Kasumi-1 (cell line): ENCODE measurements around the gene ENTHD1.

Source experiments
- DNase-seq, 2 experiments: peaks; one replicate each; lab custom pipeline; 2025; lab: John Stamatoyannopoulos, UW

ENTHD1 gene

DNA sequence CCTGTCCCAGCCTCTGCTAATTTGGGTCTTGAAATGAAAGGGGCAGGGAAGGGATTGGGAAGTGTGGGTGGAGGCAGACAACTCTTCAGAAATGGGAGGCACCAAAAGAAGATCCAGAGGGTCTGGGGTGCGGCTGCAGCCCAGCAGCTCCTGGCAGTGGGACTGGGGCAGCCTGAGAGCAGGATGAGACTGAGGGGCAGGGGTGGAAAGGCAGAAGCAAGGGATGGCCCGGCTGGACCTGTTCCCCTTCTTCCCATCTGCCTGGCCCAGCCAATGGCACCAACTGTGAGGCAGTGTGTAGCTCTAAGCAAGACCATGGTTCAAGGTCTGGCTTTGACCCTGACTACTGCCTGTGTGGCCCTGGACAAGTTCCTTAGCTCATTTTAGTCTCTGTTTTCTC, 160.4 kb downstream of the ENTHD1 start:
- DNase-seq = no peak

DNA sequence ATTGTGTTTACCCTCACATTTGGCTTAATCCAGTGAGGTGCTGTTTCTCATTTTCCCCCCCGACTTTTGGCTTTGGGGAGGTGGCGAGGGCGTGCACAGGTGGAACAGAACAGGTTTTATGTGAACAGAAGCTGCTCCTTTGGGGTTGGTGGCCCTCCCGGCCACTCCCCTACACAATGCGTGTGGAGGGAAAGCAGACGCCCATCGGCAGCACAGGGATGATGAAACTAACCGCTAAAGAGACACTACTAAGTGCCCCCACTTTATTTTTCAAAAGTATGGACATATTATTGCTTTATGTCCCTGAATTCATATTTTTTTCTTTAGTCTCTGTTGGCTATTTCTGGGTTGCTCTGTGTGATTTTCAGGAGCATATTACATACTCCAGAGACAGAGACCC, 160.9 kb downstream of the ENTHD1 start:
- DNase-seq = no peak

DNA sequence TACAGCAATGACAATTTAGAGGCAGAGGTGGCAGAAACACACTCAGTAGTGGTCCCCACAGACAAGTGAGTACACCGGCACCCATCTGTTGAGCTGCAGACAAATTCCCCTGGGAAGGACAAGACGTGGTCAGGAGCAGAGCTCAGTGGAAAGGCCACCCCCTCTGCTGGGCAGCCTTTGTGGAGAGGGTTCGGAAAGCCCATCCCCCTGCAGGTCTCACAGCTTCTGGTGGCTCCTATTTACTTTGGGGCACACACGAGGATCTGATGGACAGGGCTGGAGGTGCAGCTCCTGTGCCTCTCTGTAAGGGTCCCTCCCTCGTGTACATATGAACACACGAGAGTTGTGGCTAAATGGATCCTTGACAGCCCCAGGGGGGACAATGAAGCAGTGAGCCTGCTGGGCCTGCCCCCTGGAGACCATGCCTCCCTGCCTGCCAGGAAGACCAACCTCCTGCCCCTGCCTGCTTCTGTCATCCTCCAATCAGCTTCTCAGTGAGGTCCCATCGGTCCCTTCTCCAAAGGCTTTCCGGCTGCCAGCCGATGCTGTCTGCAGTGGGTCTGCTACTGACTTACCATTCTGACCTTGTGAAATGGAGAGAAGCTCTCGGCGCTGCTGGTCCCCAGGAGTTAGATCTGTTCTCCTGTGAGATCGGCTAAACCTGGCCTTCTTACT, 161.5 kb downstream of the ENTHD1 start:
- no peak for DNase-seq

DNA sequence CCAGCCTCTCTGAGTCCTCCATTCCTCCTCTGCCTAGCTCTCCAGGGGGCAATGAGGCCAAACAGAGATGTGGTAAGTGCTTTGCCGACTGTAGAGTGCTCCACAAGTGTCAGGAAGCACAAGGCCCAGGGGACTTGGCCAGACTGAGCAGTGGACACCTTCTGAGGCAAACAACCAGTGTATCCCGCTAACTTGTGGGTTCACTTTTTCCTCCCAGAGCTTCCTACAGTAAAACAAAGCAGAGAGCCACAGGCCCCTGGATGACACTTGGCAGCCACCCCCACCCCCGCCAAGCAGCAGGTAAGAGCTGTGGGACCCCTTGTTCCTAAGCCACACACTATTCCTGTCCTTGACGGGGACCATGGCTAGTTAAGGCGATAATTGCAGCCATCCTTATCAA, 162.1 kb downstream of the ENTHD1 start:
- DNase-seq = no peak

DNA sequence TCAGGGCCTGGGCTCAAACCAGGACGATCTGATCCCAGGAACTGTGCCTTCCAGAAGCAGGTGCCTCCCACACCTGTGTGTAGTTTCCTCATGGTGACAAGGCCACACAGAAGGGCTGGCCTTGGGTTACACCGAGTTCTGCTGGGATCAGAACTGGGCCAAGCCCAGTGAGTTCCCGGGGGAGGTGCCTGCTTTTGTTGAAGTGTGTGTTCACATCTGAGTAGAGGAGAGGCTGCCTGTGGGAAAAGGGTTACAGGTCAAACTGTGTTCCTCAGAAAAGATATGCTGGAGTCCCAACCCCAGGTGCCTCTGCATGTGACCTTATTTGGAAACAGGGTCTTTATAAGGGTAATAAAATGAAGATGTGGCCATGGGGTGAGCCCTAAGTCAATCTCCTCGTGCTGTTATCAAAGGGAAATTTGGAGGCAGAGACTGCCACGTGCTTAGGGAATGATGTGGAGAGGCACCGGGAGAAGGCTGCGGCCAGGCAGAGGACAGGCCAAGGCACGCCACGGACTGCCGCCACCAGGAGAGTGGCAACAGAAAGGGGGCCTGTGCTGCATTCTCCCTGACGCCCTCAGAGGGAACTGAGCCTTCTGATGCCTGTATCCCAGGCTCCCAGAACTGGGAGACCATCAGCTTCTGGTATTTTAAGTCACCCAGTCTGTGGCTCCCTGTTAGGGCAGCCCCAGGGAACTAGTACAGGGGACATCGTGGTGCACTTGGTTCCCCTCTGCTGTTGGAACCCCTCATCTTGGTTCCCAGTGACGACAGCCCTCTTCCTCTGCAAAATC, 164.2 kb downstream of the ENTHD1 start:
- DNase-seq = no peak

DNA sequence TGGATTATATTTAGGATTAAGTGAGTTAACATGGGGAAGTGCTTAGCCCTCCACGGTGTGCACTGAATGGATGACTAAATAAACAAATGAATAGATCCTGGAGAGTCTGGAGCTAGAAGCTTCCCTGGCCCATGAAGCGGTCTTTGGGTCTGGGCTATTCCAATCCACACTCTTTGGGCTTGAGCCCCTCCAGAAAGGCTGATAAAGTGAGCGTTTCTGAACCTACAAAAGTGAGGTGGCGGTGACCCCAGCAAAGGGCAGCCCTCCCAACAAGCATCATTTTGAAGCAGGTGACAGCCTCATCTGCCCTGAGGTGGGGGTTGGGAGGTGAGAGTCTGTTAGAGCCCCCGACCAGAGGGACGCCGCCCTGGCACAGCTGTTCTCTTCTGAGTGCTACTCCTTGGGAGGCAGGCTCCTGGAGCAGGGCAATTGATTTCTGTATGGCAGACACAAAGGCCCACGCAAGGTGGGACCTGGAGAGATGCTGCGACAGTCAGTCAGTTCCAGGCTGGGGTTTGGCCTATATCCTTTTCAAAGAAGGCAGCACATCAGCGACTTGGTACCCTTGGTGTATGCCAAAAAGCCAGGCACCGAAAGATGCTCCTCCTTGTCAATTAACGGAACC, 165.2 kb downstream of the ENTHD1 start:
- DNase-seq = no peak

DNA sequence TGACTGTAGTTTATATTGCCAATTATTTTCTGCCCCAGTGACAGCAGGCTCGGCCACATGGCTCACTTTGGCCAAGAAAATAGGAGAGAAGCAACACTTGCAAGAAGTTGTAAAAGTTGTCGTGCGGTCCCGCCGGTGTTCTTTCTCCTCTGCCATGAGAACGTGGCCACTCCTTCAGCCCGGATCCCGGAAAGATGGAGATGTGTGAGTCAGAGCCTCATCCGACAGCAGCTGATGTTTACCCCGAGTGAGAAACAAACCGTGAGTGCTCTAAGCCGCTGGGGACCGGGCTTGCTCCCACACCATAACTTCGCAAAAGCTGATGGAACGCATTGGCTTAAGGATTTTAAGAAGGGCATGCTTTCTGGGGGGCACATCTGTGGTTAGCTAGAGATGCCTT, 166.0 kb downstream of the ENTHD1 start:
- no peak for DNase-seq

DNA sequence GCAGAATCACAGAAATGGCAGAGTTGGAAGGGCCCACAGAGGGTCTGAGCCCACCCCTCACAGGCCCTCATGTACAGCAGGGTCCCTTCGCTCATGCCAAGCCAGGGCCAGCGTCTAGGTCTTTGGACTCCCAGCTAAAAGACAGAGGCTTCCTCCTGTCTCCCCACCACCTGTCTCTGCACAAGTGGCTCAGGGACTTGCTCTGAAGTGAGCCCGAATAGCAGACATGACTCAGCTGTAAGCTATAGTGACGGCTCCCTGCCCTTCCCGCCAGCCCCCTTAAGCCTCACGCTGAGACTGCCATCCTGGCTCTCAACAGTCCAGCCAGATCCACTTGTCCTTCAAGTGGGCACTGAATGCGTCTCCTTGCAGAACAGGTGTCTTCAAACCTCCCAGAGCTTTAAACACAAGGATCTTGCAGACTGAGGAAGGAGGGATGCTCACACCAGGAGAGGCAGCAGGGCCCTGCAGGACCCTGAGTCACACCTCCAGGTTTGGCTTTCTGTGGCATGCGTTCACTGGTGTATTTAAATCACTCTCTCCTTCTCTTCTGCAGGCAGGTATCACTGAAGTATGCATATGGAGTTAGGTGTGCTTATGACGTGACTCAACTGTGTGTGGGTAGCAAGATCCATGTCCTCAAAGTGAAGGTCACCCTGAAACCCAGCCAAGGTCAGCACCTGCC, 168.1 kb downstream of the ENTHD1 start:
- DNase-seq = no peak

DNA sequence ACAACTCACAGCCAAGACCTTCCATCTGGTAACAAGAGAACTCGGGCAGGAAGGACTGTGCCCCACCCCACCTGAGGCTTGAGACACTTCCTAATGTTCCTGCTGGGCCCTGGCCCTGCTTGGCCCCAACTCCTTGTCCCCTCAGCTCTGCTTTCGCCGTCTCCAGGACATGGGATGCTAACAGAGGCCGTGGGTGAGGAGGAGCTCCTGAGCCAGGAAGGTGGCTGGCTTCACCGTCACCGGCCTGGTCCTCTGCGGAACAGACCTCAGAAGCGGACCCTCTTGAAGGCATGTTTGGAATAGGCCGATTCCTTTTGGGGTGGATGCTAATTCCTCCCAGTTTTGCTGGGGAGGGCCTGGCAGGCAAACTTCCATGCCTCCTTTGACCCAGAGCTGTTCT, 168.7 kb downstream of the ENTHD1 start:
- no peak for DNase-seq

DNA sequence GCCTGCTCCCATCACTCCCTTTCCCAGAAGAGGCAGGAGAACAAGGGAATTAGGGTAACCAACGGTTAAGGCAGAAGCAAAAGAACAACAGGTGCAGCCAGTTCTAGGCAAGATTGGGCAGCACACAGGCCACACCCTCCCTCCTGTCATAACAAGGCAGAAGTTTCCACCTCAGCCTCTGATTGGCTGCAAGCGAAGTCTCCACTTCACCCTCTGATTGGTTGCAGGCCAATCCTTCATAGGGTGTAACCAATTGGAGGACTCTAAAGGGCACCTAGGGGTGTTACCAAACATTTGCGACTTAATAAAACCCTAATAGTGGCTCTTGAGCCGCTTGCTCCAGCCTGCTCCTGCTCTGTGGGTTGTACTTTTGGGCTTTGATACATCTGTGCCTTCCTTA, 169.2 kb downstream of the ENTHD1 start:
- no peak for DNase-seq

DNA sequence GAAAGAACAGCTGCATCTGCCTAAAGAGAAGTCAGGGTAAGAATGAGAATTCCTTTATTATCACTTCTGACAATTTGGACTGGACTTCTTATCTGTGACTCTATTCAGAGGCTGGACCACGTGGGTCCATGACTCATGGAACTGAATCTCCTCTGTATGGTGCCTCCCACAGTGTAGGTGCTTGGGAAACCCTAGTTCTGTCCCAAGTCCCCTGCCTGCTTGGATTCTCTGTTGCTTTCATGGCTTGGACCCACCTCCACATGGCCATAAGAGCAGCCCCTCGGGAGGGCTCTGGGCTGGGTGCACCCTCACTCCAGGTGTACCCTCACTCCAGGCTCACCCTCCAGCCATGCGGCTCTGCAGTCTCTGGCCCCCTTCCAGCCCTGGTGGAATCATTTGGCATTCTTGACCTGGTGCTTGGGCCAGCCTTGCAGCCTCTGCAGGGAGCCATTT, 169.6 kb downstream of the ENTHD1 start:
- no peak for DNase-seq

DNA sequence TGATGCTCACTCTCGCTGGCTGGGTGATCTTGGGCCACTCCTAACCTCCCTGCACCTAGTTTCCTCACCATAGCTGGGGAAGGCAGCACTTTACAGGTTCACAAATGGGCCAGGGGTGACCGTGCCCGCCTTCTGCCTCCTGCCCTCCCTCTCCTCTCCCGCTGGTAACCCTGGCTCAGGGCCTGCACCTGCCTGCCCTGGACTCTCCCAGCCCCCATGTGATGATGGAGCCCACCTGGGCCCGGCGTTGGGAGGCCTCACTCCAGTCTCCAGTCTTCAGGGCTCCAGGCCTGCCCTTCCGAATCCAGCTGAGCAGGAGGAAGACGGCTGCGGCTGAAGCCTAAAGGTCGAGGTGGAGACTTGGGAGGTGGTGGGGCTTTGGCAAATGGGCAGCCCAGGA, 170.1 kb downstream of the ENTHD1 start:
- DNase-seq = no peak

DNA sequence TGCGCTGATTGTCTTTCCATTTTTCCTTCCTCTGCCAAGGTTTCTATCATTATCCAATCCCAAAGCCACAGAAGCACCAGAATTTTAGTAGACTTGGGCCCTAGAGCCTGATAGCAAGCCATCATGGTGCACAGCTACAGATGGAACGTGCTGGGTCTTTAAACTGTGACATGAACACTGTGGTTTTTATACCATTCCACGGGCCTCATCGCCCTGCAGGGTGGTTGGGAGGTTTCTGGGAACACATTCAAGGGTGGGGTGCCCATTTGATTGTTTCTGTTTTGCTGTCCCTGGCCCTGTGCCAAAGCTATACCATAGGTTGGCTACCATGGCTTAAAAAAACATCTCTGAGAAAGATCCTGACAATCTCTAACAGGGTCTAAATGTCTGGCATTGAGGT, 171.1 kb downstream of the ENTHD1 start:
- no peak for DNase-seq

DNA sequence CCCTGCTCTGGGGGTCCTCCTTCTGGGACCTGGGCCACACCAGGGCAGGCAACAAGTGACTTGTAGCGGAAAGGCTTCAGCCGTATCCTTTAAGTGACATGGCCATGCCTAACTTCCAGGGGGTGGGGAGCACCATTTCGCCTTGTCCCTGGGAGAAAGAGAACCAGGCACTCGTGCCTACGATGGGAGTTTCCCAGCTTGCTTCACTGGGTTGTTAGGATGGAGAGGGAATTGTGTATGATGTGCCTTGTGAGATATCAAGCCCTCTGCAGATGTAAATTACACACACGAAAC, 171.6 kb downstream of the ENTHD1 start:
- DNase-seq = no peak

DNA sequence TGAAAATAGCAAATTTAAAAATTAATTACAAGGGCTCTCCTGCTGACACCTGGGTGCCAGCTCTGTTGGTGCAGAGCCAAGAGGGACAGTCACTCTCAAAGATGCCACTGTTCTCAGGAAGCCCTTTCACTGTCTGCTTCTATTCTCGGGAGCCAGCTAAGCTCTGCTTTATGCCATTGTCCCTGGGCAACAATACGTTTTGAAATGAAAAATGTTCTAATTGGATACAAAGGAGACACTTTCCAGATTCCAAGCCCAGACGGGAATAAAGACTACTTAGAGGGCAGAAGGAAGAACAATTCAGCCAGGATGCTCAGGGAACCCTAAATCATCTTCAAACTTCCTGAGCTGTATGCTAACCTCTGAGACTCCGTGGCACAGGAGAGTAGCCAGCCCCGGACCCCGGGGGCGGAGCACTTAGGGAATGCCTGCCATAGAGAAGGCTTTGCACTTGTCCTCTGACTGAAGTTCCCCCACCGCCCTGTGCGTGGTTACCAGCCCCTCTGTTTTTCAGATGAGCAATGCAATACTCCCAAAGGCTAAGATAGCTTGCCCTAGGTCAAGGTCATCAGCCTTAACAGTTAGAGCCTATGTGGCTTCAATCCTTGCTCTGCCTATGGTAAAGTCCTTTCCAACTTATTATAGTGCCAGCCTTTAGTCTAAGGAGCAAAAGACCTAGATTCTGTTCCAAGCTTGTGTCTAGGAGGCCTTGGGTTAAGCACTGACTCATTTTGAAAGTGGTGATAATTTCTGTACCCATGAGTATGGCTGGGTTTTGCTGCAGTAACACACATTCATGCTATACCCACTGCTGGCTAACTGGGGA, 172.1 kb downstream of the ENTHD1 start:
- no peak for DNase-seq

DNA sequence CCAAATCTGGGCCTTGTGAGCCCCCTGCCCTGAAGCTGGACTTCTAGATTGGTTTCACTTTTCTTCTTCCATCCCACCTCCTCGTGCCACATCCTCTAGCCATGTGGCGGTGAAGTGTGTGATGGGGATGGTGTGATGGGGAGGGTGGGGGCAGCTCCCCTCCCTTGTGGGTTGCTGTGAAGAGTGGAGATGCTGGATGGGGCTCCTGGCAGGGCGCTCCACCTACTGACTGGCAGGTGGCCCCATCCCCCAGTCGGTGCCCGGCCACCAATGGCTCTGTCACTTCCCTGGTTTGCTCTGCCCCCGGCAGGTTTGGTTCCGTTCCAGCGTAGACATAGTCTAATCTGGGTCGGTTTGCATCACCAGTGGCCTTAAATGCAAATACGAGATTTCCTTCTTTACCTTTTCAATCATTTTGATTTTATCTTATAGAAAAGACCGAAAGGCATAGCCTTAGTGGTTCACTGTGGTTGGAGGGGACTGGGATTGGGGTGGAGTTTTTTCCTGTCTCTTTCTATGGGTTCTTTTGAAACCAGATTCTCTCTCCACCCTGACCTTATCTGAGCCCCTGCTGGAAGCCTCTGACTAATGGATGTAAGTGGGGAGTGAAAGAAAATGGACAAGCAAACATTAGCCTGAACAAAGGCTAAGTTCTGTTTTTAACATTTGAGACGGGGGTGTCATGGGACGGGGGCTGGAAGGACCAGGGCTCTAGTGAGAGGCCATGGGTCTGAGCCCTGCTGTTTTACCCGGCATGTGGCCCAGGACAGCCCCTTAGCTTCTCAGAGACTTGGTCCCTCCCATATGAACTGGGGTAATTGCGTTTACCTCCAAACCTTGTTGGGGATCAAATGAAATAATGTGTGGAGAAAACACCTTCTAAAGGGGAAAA, 173.8 kb downstream of the ENTHD1 start:
- no peak for DNase-seq

DNA sequence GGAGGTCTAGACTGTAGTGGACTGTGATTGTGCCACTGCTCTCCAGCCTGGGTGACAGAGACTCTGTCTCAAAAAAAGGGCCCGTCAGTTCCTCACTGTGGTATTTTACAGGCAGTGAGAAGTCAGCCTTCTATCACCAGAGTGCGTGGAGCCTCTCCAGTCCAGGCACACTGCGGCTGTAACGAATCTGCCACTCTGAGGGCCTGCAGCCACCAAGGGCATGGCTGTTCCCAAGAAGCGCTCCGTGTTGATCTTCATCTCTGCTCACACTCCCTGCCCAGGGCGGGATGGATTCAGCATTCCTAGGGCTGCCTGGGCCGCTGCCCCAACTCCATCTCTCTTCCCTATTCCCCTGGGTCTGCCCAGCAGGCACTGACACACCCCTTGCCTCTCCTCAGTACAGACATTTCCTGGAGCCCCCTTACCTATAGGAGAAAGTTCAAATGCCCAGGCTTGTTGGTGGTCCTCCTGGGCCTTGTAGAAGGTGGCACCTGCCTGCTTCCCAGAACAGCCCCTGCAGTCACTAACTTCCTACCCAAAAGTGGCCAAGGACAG, 174.6 kb downstream of the ENTHD1 start:
- no peak for DNase-seq

DNA sequence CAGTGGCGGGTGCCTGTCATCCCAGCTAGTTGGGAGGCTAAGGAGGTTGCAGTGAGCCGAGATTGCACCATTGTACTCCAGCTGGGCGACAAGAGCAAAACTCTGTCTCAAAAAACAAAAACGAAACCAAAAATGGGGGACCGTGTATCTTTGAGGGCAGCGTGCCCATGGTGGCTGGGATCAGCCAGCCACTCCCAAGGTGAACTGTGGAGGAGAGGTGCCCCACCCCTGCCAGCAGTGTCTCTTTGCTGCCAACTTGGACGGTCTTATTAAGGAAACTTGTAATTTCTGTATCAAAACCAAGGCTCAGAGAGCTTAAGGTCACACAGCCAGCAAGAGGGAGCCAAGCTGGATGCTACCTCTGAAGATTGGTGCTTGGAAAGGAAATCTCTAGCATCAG, 175.4 kb downstream of the ENTHD1 start:
- no peak for DNase-seq

DNA sequence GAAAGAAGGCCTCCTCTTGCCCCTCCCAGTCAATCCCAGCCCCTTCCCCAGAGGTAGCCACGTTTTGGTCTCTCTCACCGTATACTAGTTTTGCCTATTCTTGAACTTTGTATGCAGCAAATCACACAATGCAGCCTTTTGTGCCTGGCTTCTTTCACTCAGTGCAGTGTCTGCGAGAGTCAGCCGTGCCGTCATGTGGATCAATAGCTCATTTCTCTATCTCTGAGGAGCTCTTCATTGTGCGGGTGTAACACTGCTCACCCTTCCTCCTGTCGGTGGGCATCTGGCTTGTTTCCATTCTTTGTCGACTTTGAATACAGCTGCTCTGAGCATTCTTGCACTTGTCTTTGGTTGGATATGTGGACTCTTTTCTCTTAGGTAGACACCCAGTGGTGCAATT, 176.5 kb downstream of the ENTHD1 start:
- DNase-seq = no peak

DNA sequence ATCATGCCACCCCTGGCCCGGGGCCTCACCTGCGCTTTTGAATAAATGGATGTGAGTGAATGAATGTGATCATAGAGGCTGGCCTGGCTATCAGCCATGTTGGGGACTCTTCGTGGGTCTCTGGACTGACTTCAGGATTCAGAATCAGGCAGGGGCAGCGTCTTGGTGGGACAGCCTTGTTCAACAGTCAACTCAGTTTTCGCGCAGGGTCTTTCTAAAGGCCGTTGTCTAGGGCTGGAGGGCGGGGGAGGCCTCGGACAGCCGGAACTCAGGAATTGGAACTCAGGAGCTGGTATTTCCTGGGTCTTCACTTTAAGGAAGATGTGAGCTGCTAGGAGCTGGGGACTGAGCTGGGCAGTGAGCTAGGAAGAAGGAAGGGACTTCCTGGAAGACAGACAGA, 177.0 kb downstream of the ENTHD1 start:
- no peak for DNase-seq
